Activated naive CD4-positive, alpha-beta T cell treated with anti-CD3 and anti-CD28 coated beads, Interleukin-2, amount 50 U/mL, for 24 hours (primary cell): ENCODE data around the gene SURF1.
"Not testable (repeated sequence)": the region's sequence is repeated elsewhere in the genome, so short reads cannot be mapped to it uniquely, and the experiment has no call there.

Experiments used
- H3K27ac Mint-ChIP-seq: one replicate; pipeline ENCODE4 v1.8.0; 2021; ENCODE audit warnings: mild to moderate bottlenecking, mixed read lengths
- H3K27me3 Mint-ChIP-seq: one replicate; pipeline ENCODE4 v1.8.0; 2021; ENCODE audit warnings: mixed read lengths
- H3K36me3 Mint-ChIP-seq: one replicate; pipeline ENCODE4 v1.8.0; 2021; ENCODE audit warnings: mixed read lengths
- H3K4me1 Mint-ChIP-seq: one replicate; pipeline ENCODE4 v1.8.0; 2021; ENCODE audit warnings: mixed read lengths
- H3K4me3 Mint-ChIP-seq: one replicate; pipeline ENCODE4 v1.8.0; 2021; ENCODE audit warnings: mild to moderate bottlenecking, mixed read lengths
- H3K9me3 Mint-ChIP-seq: one replicate; pipeline ENCODE4 v1.8.0; 2021; ENCODE audit warnings: mixed read lengths

The SURF1 gene

DNA sequence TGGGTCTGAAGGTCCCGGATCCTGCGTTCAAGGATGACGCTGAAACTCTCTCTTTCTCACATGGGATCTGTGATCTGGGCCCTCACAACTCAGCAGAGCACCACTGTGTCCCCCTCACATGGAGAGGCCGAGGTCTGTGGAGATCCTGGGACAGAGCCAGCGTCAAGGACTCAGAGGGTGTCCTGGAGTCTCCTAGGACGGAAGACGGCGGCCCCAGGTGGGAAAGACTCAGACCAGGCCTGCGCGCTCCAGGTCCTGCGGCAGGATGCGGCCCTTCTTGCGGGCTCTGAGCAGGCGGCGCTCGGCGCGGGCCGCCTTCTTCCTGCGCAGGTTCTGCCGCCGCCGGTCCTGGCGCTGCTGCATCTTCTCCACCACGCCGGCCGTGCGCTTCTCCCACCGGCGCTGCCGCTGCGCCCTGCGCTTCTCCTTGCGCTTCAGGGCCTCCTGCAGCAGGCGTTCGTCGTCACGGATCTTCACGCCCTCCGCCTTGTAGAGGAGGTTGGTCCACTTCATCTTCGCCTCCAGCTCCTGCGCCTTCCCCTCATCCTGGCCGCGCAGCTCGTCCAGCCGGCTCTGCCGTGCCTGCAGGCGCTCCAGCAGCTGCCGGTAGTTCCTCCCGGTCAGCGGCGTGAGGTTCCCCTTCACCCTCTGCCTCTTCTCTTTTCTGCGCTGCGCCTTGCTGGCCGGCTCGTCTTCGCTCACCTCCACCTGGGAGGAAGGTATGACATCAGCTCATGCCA, 24.5 kb downstream of the SURF1 start:
- H3K4me3 Mint-ChIP-seq, result no peak overlapping the region
- H3K36me3 Mint-ChIP-seq, result peaks cover 19% of the 10 kb centered on the region
- H3K4me1 Mint-ChIP-seq, result peaks cover 39% of the 10 kb centered on the region
- H3K27ac Mint-ChIP-seq, result no peak overlapping the region
- H3K9me3 Mint-ChIP-seq, result no peaks in the 10 kb centered on the region
- no peaks in the 10 kb centered on the region for H3K27me3 Mint-ChIP-seq

DNA sequence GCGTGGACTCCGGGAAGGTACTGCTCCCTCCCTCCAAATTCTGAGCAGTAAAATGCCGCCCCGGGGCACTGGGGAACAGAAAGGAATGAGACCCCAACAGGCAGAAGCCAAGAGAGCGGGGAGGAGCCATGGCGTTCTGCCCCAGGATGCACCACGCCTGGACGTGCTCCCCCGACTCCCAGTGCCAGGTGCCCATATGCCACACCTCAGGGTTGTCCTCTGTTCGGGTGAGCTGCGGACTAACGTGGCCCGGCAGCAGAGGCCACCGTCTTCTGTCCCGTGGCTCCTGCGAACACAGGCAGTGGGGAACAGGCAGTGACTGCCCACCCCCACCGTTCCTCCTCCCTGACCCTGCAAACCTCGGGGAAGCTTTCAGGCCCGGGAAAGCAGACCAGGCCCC, 25.1 kb downstream of the SURF1 start:
- Mint-ChIP-seq H3K27ac (no peak overlapping the region), H3K4me3 (no peak overlapping the region), H3K36me3 (peaks cover 18% of the 10 kb centered on the region), H3K27me3 (no peaks in the 10 kb centered on the region), H3K9me3 (no peaks in the 10 kb centered on the region), H3K4me1 (peaks cover 33% of the 10 kb centered on the region)

DNA sequence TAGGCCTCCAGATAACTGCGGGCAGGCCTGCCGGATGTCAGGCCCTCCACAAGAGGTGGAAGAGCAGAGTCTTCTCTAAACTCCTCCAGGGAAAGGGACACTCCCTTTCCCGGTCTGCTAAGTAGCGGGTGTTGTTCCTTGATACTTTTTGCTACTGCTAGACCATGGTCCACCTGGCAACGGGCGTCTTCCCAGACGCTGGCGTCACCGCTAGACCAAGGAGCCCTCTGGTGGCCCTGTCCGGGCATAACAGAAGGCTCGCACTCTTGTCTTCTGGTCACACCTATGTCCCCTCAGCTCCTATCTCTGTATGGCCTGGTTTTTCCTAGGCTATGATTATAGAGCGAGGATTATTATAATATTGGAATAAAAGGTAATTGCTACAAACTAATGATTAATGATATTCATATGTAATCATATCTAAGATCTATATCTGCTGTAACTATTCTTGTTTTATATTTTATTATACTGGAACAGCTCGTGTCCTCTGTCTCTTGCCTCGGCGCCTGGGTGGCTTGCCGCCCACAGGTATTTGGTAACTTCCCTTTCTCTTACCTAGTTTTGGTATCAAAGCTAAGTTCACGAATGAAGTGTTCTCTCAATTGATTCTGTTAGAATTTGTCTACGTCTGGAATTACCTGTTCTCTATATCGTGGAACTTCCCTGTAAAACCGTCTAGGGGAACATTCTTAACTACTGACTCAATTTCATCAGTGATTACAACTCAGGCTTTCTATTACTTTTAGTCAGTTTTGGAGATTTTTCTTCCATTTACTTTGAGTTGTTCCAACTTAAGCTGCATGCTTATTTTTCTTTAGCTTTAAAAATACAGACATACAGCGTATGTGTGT, 26.8 kb downstream of the SURF1 start:
- H3K27me3 Mint-ChIP-seq, H3K9me3 Mint-ChIP-seq, H3K4me3 Mint-ChIP-seq: not testable (repeated sequence)
- H3K36me3 Mint-ChIP-seq, result peaks cover 11% of the 10 kb centered on the region
- peak overlapping the region; percentile 59 for H3K27ac Mint-ChIP-seq
- H3K4me1 Mint-ChIP-seq, result peaks cover 26% of the 10 kb centered on the region

DNA sequence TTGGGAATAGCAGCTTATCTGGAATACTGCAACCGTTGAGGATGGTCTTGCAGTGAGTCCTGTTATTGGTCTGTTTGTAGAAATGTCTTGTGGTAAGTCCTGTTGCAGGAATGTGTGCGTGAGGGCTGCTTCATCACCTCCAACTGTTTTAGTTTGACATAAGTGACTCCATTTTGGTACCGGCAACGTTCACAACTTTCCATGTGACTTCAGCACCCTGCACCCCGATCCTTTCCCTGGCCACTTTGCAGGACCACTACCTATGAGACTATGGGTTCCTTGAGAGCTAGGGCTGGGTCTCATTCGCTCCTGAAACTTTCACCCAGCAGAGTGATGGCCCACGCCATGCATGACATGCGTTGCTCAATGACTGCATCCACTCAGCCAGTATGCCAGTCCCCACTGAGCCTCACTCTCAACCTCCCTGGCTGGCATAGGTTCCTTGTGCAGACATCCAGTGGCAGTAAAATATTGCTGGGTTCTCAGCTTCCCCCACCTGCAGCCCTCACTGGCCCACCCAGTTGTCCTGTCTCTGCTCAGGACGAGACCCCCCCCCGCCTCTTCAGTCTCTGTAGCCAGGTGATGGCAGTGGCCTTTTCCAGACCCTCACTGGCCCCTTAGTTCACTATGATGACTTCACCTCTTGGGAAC, 28.3 kb downstream of the SURF1 start:
- no peaks in the 10 kb centered on the region for H3K9me3 Mint-ChIP-seq
- H3K27me3 Mint-ChIP-seq, result no peaks in the 10 kb centered on the region
- no peak overlapping the region for H3K27ac Mint-ChIP-seq
- peaks cover 8% of the 10 kb centered on the region for H3K36me3 Mint-ChIP-seq
- H3K4me3 Mint-ChIP-seq, result no peak overlapping the region
- H3K4me1 Mint-ChIP-seq, result peaks cover 18% of the 10 kb centered on the region

DNA sequence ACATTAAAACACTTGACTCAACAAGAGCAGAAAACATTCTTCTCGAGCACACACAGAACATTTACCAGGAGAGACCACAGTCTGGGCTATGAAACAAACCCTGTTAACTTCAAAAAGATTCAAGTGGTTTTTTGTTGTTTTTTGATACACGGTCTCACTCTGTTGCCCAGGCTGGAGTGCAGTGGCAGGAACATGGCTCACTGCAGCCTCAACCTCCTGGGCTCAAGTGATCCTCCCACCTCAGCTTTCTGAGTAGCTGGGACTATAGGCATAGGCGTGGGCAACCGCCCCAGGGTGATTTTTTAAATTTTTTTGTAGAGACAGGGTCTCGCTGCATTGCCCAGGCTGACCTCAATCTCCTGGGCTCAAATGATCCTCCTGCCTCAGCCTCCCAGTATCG, 29.3 kb downstream of the SURF1 start:
- not testable (repeated sequence) for H3K4me3 Mint-ChIP-seq, H3K27me3 Mint-ChIP-seq, H3K36me3 Mint-ChIP-seq, H3K9me3 Mint-ChIP-seq, H3K27ac Mint-ChIP-seq
- H3K4me1 Mint-ChIP-seq, result peaks cover 18% of the 10 kb centered on the region

DNA sequence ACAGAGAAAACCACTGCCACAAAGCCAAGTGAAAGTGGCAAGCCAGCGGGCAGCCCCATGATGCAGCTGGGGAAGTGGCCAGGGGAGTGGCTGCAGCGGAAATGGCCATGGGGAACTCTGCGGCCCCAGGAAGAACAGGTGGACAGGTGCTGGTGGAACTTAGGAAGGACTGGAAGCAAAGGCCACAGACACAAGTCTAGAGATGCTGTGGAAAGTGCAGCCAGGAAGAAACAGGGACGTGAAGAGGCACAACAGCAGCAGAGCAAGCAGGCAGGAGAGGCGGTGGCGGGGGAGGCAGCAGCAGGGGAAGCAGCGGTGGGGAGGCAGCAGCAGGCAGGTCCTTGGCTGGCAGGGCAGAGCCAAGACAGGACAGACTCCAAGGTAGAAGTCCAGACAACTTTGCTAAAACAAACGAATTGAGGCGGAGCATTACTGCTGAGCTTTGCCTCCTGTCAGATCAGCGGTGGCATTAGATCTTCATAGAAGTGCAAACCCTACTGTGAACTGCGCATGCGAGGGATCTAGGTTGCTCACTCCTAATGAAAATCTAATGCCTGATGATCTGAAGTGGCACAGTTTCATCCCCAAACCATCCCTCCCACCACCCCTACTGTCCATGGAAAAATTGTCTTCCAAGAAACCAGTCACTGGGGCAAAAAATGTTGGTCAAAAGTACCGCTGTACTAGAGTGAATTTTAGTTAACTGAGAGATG, 32.1 kb downstream of the SURF1 start:
- Mint-ChIP-seq H3K36me3 (peaks cover 2% of the 10 kb centered on the region), H3K27ac (peak overlapping the region; percentile 59), H3K9me3 (no peaks in the 10 kb centered on the region), H3K4me1 (peaks cover 9% of the 10 kb centered on the region), H3K4me3 (no peak overlapping the region), H3K27me3 (no peaks in the 10 kb centered on the region)

DNA sequence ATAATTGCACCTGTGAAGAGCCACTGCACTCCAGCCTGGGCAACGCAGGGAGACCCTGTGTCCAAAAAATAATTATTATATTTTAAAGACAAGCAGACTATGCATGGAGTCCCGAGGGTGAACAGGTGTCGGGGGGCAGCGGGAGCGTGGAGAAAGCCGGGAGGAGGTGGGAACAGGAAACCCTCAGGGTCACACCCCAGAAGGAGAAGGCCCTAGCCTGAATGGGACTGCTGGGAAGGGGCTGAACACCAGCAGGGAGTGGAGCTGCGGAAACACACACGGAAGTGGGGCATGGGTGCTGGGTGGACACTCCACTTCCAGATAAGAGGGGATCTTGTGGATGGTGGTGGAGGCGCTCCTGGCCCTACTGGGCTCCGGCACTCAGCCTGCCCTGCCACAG, 33.1 kb downstream of the SURF1 start:
- H3K27me3 Mint-ChIP-seq, result no peaks in the 10 kb centered on the region
- no peaks in the 10 kb centered on the region for H3K36me3 Mint-ChIP-seq
- no peaks in the 10 kb centered on the region for H3K4me1 Mint-ChIP-seq
- H3K9me3 Mint-ChIP-seq, result no peaks in the 10 kb centered on the region
- H3K4me3 Mint-ChIP-seq, result no peak overlapping the region
- no peak overlapping the region for H3K27ac Mint-ChIP-seq

DNA sequence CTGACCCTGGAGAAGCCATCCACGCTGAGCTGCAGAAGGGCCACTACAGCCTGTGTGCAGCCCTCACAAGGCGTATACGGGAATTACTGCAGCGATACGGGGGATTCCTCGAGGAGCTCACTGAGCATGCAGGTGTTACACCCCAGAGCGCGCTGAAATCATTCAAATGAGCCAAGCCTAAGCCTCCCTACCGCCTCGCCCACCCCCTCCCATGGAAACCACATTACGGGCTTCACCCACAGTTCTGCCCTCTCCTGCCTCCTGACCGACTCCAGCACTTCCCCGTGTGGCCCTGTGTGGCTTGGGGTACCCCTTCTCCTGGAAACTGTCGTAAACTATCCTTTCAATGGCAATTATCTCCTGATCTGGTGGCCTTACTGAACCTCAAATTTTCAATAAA, 33.6 kb downstream of the SURF1 start:
- no peaks in the 10 kb centered on the region for H3K36me3 Mint-ChIP-seq
- H3K9me3 Mint-ChIP-seq, result no peaks in the 10 kb centered on the region
- no peaks in the 10 kb centered on the region for H3K27me3 Mint-ChIP-seq
- no peaks in the 10 kb centered on the region for H3K4me1 Mint-ChIP-seq
- H3K27ac Mint-ChIP-seq, result no peak overlapping the region
- H3K4me3 Mint-ChIP-seq, result no peak overlapping the region

DNA sequence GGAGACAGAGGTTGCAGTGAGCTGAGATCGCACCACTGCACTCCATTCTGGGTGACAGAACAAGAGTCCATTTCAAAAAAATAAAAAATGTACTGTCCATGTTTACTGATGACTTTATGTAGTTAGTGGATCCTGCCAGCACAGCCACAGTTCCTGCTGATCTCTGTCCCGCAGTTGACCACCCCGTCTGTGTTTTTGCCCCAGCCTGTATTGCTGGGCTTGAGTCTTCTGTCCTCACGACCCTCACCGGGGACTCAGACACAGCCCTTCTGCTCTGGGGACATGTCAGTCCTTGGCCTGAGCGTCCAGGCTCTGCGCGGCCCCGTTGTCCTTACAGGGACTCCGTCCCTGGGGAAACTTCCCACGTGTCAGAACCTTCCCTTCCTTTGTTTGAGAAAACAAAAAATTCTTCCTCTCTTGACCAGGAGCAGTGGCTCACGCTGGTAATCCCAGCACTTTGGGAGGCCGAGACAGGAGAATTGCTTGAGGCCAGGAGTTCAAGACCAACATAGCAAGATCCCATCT, 34.8 kb downstream of the SURF1 start:
- Mint-ChIP-seq H3K36me3 (no peaks in the 10 kb centered on the region), H3K9me3 (no peaks in the 10 kb centered on the region), H3K4me1 (no peaks in the 10 kb centered on the region), H3K4me3 (no peak overlapping the region), H3K27me3 (no peaks in the 10 kb centered on the region), H3K27ac (no peak overlapping the region)

DNA sequence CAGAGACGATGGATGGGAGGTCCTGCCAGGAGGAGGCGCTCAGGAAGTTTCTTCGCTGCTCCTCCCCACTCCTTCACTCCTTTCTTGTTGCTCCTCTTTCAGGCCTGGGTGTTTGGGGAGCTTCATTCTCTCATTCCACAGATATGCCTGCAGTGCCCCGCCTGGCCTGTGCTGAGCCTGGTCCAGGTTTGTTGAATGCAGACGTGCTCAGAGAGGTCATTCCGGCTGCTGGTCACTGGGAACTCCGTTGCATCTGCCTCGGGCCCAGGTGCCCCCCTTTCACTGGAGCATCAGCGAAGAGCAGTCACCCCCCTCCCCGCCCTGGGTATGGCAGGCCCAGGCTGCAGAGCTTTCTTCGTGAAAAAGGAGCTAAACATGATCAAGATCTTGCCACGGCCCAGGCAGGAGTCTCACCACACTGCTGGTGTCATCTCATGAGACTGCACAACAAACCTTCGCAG, 35.8 kb downstream of the SURF1 start:
- H3K27me3 Mint-ChIP-seq, result no peaks in the 10 kb centered on the region
- no peaks in the 10 kb centered on the region for H3K9me3 Mint-ChIP-seq
- no peaks in the 10 kb centered on the region for H3K36me3 Mint-ChIP-seq
- H3K4me3 Mint-ChIP-seq, result no peak overlapping the region
- no peaks in the 10 kb centered on the region for H3K4me1 Mint-ChIP-seq
- H3K27ac Mint-ChIP-seq, result no peak overlapping the region

DNA sequence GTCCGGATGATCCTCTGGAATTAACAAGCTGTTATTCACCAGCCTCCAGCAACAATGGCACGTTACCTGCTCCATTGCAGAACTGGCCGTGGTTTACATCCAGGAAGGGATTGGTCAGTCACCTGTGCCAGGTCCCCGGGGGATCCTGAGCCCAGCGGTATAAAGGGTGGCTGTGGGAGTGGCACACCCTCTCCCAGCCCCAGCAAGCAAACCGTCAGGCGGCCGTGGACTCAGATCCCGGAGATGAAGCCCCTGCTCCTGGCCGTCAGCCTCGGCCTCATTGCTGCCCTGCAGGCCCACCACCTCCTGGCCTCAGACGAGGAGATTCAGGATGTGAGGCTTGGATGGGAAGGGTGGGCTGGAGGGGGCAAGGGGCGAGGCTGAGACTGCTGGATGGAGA, 38.7 kb downstream of the SURF1 start:
- H3K27me3 Mint-ChIP-seq, H3K36me3 Mint-ChIP-seq, H3K27ac Mint-ChIP-seq, H3K4me1 Mint-ChIP-seq, H3K4me3 Mint-ChIP-seq, H3K9me3 Mint-ChIP-seq: not testable (repeated sequence)

DNA sequence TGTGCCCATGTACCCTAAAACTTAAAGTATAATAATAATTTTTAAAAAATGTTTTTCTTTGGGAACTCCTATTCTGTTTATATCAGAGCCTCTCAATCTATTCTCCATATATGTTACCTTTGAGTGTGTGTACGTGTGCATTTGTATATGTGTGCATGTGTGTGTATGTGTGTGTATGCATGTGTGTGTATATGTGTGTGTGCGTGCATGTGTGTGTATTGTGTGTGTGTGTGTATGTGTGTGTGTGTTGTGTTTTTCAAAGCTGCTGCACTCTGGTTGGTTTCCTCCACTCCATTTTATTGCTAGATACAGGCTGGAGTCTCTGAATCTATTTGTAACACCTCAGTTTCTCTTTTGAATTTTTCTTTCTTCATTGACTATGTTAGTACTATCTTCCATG, 40.3 kb downstream of the SURF1 start:
- Mint-ChIP-seq H3K4me1 (no peaks in the 10 kb centered on the region), H3K9me3 (no peaks in the 10 kb centered on the region), H3K36me3 (no peaks in the 10 kb centered on the region), H3K4me3 (no peak overlapping the region), H3K27me3 (no peaks in the 10 kb centered on the region), H3K27ac (no peak overlapping the region)

DNA sequence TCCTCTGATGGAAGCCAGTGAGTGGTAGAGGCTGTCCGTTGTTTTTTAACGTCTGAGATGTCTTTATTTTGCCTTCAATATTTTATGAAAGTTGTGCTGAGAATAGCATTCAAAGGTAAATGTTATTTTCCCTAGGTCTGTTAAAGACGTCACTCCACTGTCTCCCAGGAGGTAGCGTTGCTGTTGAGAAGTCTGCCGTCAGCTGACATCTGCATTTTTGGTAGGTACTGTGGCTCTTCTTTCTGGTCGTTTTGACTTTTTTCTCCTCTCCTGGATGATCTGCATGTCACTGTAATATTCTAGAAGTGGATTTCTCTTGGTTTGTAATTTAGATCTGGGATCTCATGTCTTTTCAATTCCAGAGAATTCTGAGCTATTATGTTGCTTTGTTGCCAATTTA, 46.7 kb downstream of the SURF1 start:
- Mint-ChIP-seq H3K27ac (no peak overlapping the region), H3K27me3 (peaks cover 8% of the 10 kb centered on the region), H3K4me1 (no peaks in the 10 kb centered on the region), H3K4me3 (no peak overlapping the region), H3K9me3 (no peaks in the 10 kb centered on the region), H3K36me3 (peaks cover 3% of the 10 kb centered on the region)

DNA sequence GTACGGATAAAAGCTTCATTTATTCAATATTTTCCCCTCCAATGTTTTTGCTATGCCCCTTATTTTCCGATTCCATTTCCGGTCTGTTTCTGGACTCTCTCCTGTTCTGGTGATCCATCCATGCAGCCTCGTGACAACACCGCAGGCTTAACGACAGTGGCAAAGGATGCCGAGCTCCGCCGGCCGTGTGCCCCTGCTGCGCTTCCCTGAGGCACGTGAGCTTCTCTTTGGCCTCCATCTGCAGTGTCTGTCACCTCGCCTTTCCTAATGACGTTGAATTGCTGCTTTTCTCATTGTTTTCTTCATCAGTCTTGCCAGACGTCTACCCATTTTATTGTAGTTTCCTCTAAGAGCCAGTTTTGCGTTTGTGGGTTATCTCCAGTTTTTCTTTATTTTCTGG, 49.0 kb downstream of the SURF1 start:
- Mint-ChIP-seq H3K4me1 (no peaks in the 10 kb centered on the region), H3K4me3 (no peak overlapping the region), H3K27me3 (peaks cover 8% of the 10 kb centered on the region), H3K36me3 (peaks cover 3% of the 10 kb centered on the region), H3K9me3 (no peaks in the 10 kb centered on the region), H3K27ac (no peak overlapping the region)
